ENCODE data around the gene TMEM184B.

GRCh38 chr22:38292694-38293093 lies 19.9 kb upstream of the TMEM184B start:
- TF ChIP-seq CTCF (conservative IDR thresholded peaks at IDR 0.05) = no peak
- no peak for TF ChIP-seq EZH2 (IDR thresholded peaks at IDR 0.05; ENCODE audit: low read depth)

Measured in PC-9 (cell line).